ENCODE results near the gene FOSL1.

Gene FOSL1

DNA sequence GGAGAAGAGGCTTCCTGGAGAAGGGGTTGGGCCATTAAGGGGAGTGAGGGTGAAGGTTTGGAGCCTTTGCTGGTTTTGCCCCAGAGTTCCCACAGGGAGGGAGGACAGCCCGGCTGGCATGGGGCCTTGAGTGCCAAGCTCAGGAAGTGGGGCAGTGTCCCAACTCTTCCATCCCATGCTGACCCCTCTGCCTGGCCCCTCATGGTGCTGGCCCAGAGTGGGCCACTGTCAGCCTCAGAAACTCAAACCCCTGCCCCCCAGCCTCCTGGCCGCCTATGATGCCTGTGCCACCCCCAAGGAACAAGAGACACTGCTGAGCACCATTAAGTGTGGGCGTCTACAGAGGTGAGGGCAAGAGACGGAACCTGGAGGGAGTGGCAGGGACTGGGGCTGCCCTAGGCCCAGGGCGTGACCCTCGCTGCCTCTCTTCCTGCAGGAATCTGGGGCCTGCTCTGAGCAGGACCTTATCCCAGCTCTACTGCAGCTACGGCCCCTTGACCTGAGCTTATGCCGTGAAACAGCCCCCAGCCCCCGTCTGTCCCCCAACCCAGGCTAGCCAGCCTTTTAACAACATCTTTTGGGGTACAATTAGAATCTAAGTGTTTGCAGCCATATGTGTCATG lies 34.5 kb downstream of the FOSL1 start:
- H3K9ac ChIP-seq = no peak overlapping the region

DNA sequence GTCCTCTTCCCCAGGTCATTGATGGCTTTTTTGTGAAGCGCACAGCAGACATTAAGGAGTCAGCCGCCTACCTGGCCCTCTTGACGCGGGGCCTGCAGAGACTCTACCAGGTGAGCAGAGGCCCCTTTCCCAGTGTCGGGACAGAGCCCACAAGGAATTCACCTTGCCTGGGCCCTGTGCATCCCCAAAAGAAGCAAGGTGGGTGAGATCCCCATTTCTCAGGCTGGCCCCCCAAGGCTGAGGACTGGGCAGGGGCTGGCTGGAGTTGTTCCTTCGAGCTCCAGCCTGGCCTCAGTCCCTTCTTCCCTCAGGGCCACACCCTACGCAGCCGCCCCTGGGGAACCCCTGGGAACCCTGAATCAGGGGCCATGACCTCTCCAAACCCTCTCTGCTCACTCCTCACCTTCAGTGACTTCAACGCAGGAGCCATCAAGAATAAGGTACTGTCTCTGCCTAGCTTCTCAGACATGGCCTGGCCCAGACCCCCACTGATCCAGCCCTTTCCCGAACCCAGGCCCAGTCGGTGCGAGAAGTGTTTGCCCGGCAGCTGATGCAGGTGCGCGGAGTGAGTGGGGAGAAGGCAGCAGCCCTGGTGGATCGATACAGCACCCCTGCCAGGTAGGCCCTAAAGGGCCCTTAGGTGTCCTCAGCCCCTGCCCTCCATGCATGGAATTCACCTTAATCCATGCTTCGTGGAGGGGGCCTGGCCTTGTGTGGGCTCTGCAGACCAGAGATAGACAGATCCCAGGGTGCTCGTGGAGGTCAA lies 35.3 kb downstream of the FOSL1 start:
- no peaks in the 10 kb centered on the region for H3K27me3 ChIP-seq (ENCODE audit: control insufficient read depth, insufficient read depth, low read length)
- H2AFZ ChIP-seq = no peak overlapping the region
- H3K36me3 ChIP-seq (ENCODE audit: control insufficient read depth, insufficient read depth, low read length) = no peaks in the 10 kb centered on the region
- H3K4me3 ChIP-seq (ENCODE audit: low read depth, low read length) = no peak overlapping the region
- no peaks in the 10 kb centered on the region for H3K9me3 ChIP-seq (ENCODE audit: control insufficient read depth, low read length)
- H3K4me1 ChIP-seq = peaks cover 5% of the 10 kb centered on the region
- H3K9ac ChIP-seq = no peak overlapping the region
- peaks cover 2% of the 10 kb centered on the region for H3K79me2 ChIP-seq
- H3K4me2 ChIP-seq (ENCODE audit: low read length) = no peak overlapping the region
- no peak overlapping the region for H3K27ac ChIP-seq
- TF ChIP-seq, protein P1, sequence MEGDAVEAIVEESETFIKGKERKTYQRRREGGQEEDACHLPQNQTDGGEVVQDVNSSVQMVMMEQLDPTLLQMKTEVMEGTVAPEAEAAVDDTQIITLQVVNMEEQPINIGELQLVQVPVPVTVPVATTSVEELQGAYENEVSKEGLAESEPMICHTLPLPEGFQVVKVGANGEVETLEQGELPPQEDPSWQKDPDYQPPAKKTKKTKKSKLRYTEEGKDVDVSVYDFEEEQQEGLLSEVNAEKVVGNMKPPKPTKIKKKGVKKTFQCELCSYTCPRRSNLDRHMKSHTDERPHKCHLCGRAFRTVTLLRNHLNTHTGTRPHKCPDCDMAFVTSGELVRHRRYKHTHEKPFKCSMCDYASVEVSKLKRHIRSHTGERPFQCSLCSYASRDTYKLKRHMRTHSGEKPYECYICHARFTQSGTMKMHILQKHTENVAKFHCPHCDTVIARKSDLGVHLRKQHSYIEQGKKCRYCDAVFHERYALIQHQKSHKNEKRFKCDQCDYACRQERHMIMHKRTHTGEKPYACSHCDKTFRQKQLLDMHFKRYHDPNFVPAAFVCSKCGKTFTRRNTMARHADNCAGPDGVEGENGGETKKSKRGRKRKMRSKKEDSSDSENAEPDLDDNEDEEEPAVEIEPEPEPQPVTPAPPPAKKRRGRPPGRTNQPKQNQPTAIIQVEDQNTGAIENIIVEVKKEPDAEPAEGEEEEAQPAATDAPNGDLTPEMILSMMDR (IDR thresholded peaks at IDR 0.05) = no peak

More for the DNA sequence above, 34.5 kb downstream of the FOSL1 start:
- no peak overlapping the region for H3K27ac ChIP-seq
- H3K79me2 ChIP-seq = peaks cover 2% of the 10 kb centered on the region
- H3K36me3 ChIP-seq (ENCODE audit: control insufficient read depth, insufficient read depth, low read length) = no peaks in the 10 kb centered on the region
- H3K4me1 ChIP-seq = peaks cover 5% of the 10 kb centered on the region
- no peaks in the 10 kb centered on the region for H3K27me3 ChIP-seq (ENCODE audit: control insufficient read depth, insufficient read depth, low read length)
- H3K4me2 ChIP-seq (ENCODE audit: low read length) = no peak overlapping the region
- TF ChIP-seq, protein P1 (IDR thresholded peaks at IDR 0.05) = no peak
- H3K9me3 ChIP-seq (ENCODE audit: control insufficient read depth, low read length) = no peaks in the 10 kb centered on the region
- no peak overlapping the region for H3K4me3 ChIP-seq (ENCODE audit: low read depth, low read length)
- no peak overlapping the region for H2AFZ ChIP-seq

DNA sequence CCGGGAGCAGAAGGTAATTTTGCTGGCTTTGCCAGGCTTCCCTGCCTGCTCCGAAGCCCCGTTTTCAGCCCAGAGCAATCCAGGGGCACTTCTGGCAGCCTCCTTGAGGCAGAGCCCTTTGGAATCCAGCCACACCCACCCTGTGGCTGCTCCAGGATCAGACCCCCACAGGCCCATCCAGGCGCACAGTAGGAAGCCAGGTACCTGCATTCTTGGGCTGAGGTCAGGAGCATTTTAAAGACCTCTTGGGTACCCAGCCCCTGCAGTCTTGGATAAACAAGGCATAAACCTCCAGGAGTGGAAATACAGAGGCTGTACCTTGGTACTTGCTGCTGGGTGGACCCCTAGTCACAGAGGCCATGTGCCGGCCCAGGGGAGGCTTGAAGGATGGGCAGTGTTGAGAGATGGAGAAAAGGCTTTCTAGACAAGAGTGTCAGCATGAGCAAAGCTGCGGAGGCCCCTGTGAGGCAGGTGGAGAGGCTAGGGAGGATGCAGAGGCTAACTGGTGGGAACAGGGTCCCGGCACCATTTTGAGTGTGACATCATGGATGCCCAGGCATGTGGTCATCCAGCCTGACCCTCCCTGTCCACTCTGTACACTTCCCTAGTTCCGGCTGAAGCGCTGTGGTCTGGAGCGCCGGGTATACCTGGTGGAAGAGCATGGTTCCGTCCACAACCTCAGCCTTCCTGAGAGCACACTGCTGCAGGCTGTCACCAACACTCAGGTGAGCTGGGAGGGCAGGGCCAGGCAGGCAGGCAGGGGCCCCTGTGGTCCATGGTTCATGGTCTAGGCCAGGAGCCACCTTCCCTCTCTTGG lies 36.1 kb downstream of the FOSL1 start:
- Histone ChIP-seq H3K9me3 (ENCODE audit: control insufficient read depth, low read length) (no peaks in the 10 kb centered on the region), H3K79me2 (peaks cover 2% of the 10 kb centered on the region), H3K4me1 (peaks cover 5% of the 10 kb centered on the region), H3K27me3 (ENCODE audit: control insufficient read depth, insufficient read depth, low read length) (no peaks in the 10 kb centered on the region), H3K36me3 (ENCODE audit: control insufficient read depth, insufficient read depth, low read length) (no peaks in the 10 kb centered on the region), H3K27ac (no peak overlapping the region), H2AFZ (no peak overlapping the region), H3K9ac (no peak overlapping the region), H3K4me3 (ENCODE audit: low read depth, low read length) (no peak overlapping the region), H3K4me2 (ENCODE audit: low read length) (no peak overlapping the region)
- TF ChIP-seq, protein P1 (IDR thresholded peaks at IDR 0.05) = no peak

DNA sequence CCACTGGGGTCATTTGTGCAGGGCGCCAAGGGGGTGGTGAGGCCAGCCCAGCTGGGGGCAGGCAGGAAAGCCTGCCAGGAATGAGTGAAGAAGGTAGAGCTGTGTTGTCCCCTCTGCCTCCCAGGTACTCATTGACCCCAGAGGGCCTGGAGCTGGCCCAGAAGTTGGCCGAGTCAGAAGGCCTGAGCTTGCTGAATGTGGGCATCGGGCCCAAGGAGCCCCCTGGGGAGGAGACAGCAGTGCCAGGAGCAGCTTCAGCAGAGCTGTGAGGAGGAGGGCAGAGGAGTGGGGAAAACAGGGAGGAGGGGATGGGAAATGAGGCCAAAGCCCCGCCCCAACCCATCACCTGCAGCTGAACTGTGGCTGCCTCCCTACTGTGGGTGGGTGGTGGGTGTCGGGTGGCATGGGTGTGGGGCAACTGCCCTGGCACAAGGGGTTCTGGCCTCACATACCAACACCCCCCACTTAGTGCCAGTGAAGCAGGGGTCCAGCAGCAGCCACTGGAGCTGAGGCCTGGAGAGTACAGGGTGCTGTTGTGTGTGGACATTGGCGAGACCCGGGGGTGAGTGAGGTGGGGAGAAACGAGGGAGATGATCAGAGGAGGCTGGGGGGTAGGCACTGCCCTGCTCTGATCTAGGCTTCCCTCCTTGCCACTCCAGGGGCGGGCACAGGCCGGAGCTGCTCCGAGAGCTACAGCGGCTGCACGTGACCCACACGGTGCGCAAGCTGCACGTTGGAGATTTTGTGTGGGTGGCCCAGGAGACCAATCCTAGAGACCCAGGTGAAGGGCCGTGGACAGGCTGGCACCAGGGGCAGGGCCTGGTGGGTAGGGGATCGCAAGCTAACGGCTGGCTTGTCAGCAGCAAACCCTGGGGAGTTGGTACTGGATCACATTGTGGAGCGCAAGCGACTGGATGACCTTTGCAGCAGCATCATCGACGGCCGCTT lies 37.0 kb downstream of the FOSL1 start:
- Histone ChIP-seq H3K4me3 (ENCODE audit: low read depth, low read length) (no peak overlapping the region), H2AFZ (no peak overlapping the region), H3K4me1 (peaks cover 5% of the 10 kb centered on the region), H3K4me2 (ENCODE audit: low read length) (no peak overlapping the region), H3K27ac (no peak overlapping the region), H3K79me2 (peaks cover 2% of the 10 kb centered on the region), H3K9ac (no peak overlapping the region), H3K27me3 (ENCODE audit: control insufficient read depth, insufficient read depth, low read length) (no peaks in the 10 kb centered on the region), H3K36me3 (ENCODE audit: control insufficient read depth, insufficient read depth, low read length) (no peaks in the 10 kb centered on the region), H3K9me3 (ENCODE audit: control insufficient read depth, low read length) (no peaks in the 10 kb centered on the region)
- TF ChIP-seq, protein P1 (IDR thresholded peaks at IDR 0.05) = no peak
